Caco-2 (cell line): ENCODE data around the gene SPATS2L. TPM values are rescaled to one million over a fixed set of nuclear protein-coding genes. Genes with fewer than 3 reads are reported as not detected.

Source experiments
- BruUV-seq: library from RNA; stranded (reverse); fragments of 400-500 nt; replicated peaks from 2 replicates; lab custom pipeline; 2021; lab: Mats Ljungman, UMichigan
- CTCF ChIA-PET: fragments of 300-600 bp; sonication (Branson Sonifier 250); formaldehyde crosslinking; loops from one replicate; lab custom pipeline; 2022; ENCODE audit warnings: antibody characterized with exemption; lab: Charles Lee
- POLR2A ChIA-PET: fragments of 300-600 bp; sonication (Branson Sonifier 250); formaldehyde crosslinking; loops from one replicate; lab custom pipeline; 2022; ENCODE audit warnings: antibody characterized with exemption; lab: Charles Lee
- DNase-seq, 2 experiments: peaks; one replicate each; pipeline versions ENCODE4 v3.0.0 to v3.0.0-alpha.2; 2020 to 2022
- H3K27me3 ChIP-seq: replicated peaks from 2 replicates; pipeline ENCODE4 v1.6.0; 2011; ENCODE audit warnings: low read length; ENCODE audit not compliant: control insufficient read depth, insufficient read depth
- H3K36me3 ChIP-seq: 2 replicates; pipeline ENCODE4 v1.5.1; 2011; ENCODE audit warnings: low read length; ENCODE audit not compliant: control insufficient read depth, insufficient read depth
- H3K4me1 ChIP-seq: fragments of 250-450 bp; sonication (Bioruptor Pico); 2 replicates; pipeline ENCODE4 v1.5.1; 2020; ENCODE audit warnings: mild to moderate bottlenecking
- H3K4me3 ChIP-seq: 2 replicates; pipeline ENCODE4 v1.5.1; 2011; ENCODE audit warnings: low read depth, mild to moderate bottlenecking, control low read depth, low read length
- H3K9me3 ChIP-seq: fragments of 250-450 bp; sonication (Bioruptor Pico); 2 replicates; pipeline ENCODE4 v1.5.1; 2020; ENCODE audit warnings: mild to moderate bottlenecking, moderate library complexity
- H3K27ac Mint-ChIP-seq: one replicate; pipeline ENCODE4 v1.8.0; 2022; ENCODE audit warnings: mixed read lengths; ENCODE audit not compliant: unreplicated experiment
- H3K27me3 Mint-ChIP-seq: one replicate; pipeline ENCODE4 v1.8.0; 2022; ENCODE audit warnings: mixed read lengths; ENCODE audit not compliant: insufficient read depth, unreplicated experiment
- H3K36me3 Mint-ChIP-seq: one replicate; pipeline ENCODE4 v1.8.0; 2022; ENCODE audit warnings: mild to moderate bottlenecking, mixed read lengths; ENCODE audit not compliant: insufficient read depth, unreplicated experiment
- H3K4me1 Mint-ChIP-seq: one replicate; pipeline ENCODE4 v1.8.0; 2022; ENCODE audit warnings: low read depth, mixed read lengths; ENCODE audit not compliant: unreplicated experiment
- H3K4me3 Mint-ChIP-seq: one replicate; pipeline ENCODE4 v1.8.0; 2022; ENCODE audit warnings: mild to moderate bottlenecking, moderate library complexity, mixed read lengths; ENCODE audit not compliant: unreplicated experiment
- H3K9me3 Mint-ChIP-seq: one replicate; pipeline ENCODE4 v1.8.0; 2022; ENCODE audit warnings: mixed read lengths; ENCODE audit not compliant: unreplicated experiment
- CTCF ChIP-seq, 2 experiments: fragments of 200-600 bp in 1 of 2; IDR thresholded peaks; 1 replicate in 1 of 2; 2 replicates in 1 of 2; pipeline versions ENCODE4 v1.5.1 to v1.8.0; 2011 to 2022; ENCODE audit warnings: antibody characterized with exemption in 1 of 2, control low read depth in 1 of 2, inconsistent platforms in 1 of 2, low read depth in 1 of 2, low read length in 1 of 2, mild to moderate bottlenecking in 1 of 2, moderate library complexity in 1 of 2; ENCODE audit not compliant: insufficient read depth in 1 of 2, severe bottlenecking in 1 of 2, unreplicated experiment in 1 of 2
- intact Hi-C: fragments of 100-400 bp; cut with micrococcal nuclease; formaldehyde crosslinking; loops from one replicate; pipeline ENCODE4 v1.10.0; 2022; ENCODE audit not compliant: unreplicated experiment
- total RNA-seq: library from RNA; stranded (reverse); gene quantifications from 2 replicates; pipeline ENCODE4 v1.2.3, GENCODE V29; 2022

Gene SPATS2L
- total RNA-seq, 1 experiment from 2014 or later: 196 TPM

GRCh38 chr2:200461846-200462710 is 155.6 kb downstream of the SPATS2L start:
- H3K4me3 Mint-ChIP-seq: no peak overlapping the region
- H3K27me3 ChIP-seq: no peaks in the 10 kb centered on the region
- BruUV-seq: no TSS peak
- no peak overlapping the region for H3K4me3 ChIP-seq
- no peak overlapping the region for H3K27ac Mint-ChIP-seq
- CTCF ChIA-PET: no interaction called here
- H3K36me3 Mint-ChIP-seq: peaks cover 62% of the 10 kb centered on the region
- H3K36me3 ChIP-seq: peaks cover 5% of the 10 kb centered on the region
- H3K9me3 ChIP-seq: no peaks in the 10 kb centered on the region
- H3K27me3 Mint-ChIP-seq: no peaks in the 10 kb centered on the region
- peaks cover under 1% of the 10 kb centered on the region for H3K4me1 Mint-ChIP-seq
- DNase-seq: no peak
- intact Hi-C loops: no loop called here
- no peaks in the 10 kb centered on the region for H3K4me1 ChIP-seq
- POLR2A ChIA-PET: no interaction called here
- no peak for TF ChIP-seq CTCF (IDR thresholded peaks at IDR 0.05; ENCODE audit: insufficient read depth in 1 of 2, low read depth in 1 of 2, low read length in 1 of 2, severe bottlenecking in 1 of 2, unreplicated experiment in 1 of 2)
- no peaks in the 10 kb centered on the region for H3K9me3 Mint-ChIP-seq

GRCh38 chr2:200463452-200463851 is 157.0 kb downstream of the SPATS2L start:
- Histone ChIP-seq H3K4me3 (no peak overlapping the region), H3K9me3 (no peaks in the 10 kb centered on the region), H3K36me3 (peaks cover 7% of the 10 kb centered on the region), H3K27me3 (no peaks in the 10 kb centered on the region), H3K4me1 (no peaks in the 10 kb centered on the region)
- ChIA-PET POLR2A (no interaction called here), CTCF (no interaction called here)
- no TSS peak for BruUV-seq
- Mint-ChIP-seq H3K27me3 (no peaks in the 10 kb centered on the region), H3K9me3 (no peaks in the 10 kb centered on the region), H3K36me3 (peaks cover 75% of the 10 kb centered on the region), H3K4me3 (no peak overlapping the region), H3K27ac (no peak overlapping the region), H3K4me1 (no peaks in the 10 kb centered on the region)
- intact Hi-C loops: no loop called here
- no peak for TF ChIP-seq CTCF (IDR thresholded peaks at IDR 0.05; ENCODE audit: insufficient read depth in 1 of 2, low read depth in 1 of 2, low read length in 1 of 2, severe bottlenecking in 1 of 2, unreplicated experiment in 1 of 2)
- no peak for DNase-seq

GRCh38 chr2:200466425-200467418 is 160.2 kb downstream of the SPATS2L start:
- Histone ChIP-seq H3K9me3 (no peaks in the 10 kb centered on the region), H3K4me3 (no peak overlapping the region), H3K27me3 (no peaks in the 10 kb centered on the region), H3K4me1 (no peaks in the 10 kb centered on the region), H3K36me3 (peaks cover 7% of the 10 kb centered on the region)
- no TSS peak for BruUV-seq
- H3K27ac Mint-ChIP-seq: no peak overlapping the region
- DNase-seq: no peak
- TF ChIP-seq CTCF (IDR thresholded peaks at IDR 0.05; ENCODE audit: insufficient read depth in 1 of 2, low read depth in 1 of 2, low read length in 1 of 2, severe bottlenecking in 1 of 2, unreplicated experiment in 1 of 2): no peak
- H3K27me3 Mint-ChIP-seq: no peaks in the 10 kb centered on the region
- H3K9me3 Mint-ChIP-seq: no peaks in the 10 kb centered on the region
- POLR2A ChIA-PET: no interaction called here
- no peak overlapping the region for H3K4me3 Mint-ChIP-seq
- H3K36me3 Mint-ChIP-seq: peaks cover 82% of the 10 kb centered on the region
- no peaks in the 10 kb centered on the region for H3K4me1 Mint-ChIP-seq
- intact Hi-C loops: no loop called here
- CTCF ChIA-PET: interaction anchor here (1.2 kb wide), 1 partner anchor 43 kb away, joined by 3 read pairs; the partner anchor contains the start of gene KCTD18
